NCI-H82 treated with DMSO at 0.1 percent for 48 hours (cell line): Measurements from ENCODE around the gene KRTAP22-1.

Experiments used
- DNase-seq: peaks from one replicate; lab custom pipeline; 2025; ENCODE audit not compliant: unreplicated experiment; lab: John Stamatoyannopoulos, UW

Gene KRTAP22-1

DNA sequence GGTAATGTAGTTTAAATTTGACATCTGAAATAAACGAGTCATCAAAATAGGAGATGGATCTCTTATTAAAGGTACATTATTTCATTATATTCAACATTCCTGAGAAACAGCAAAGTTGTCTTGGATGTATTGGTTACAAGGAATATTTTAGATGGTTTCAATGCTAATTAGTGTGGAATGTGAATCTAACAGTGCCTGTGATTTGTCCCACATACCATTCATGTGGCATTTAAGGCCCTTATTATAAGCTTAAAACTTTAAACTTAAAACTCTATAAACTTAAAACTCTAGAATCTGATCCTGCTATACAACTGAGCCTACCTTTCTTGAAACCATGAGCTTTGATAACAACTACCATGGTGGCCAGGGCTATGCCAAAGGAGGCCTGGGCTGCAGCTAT is at the start of gene KRTAP22-1:
Gene KRTAP22-1, plus strand, starts transcription at position 301 of the 400 bp plus-strand sequence.
- DNase-seq = no peak

- no peak for DNase-seq
These were observed 48.1 kb upstream of the KRTAP22-1 start for GRCh38 chr21:30552782-30553181.

- DNase-seq = no peak
These were observed 45.8 kb upstream of the KRTAP22-1 start for GRCh38 chr21:30555095-30555494.

- DNase-seq = no peak
These were observed 39.5 kb upstream of the KRTAP22-1 start, which contains the start of gene KRTAP19-7 for GRCh38 chr21:30561264-30561895. Gene KRTAP19-7, minus strand, starts transcription at chr21:30561314. Its CDS starts 25 bp downstream, at chr21:30561289.

DNA sequence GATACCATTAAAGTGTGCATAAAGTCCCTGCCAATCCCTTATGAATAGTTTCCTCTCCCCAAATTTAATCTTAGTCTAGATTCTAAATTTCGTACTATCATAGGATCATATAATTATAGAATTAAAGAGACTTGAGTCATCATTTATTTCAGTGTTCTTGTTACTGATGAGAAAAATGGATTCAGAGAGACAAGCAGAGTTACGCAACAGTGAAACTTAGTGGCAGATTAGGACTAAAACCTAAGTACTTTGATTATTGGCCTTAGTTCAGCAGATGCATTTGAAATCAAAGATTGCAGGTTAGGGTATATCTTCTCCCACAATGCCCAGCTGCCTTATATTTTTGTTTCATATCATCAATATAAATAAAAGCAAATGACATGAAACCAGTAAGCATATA is 38.9 kb upstream of the KRTAP22-1 start:
- DNase-seq = no peak

DNA sequence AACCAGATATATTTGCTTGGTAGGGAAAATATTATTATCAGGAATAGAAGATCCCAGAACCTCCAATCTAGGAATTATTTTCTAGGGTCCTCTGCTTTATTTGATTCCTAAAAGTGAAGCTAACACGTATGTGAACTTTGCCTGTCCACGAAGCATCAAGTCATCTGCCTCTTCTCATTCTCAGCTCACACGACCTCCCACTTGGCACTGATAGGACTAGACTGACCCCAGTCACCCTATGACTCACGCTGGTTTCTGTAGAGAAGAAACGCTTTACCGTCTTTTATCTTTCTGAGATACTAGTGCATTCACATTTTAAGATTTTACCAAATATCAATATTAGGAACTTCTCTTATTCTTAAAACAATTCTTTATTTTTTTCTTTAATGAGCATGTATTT is 37.8 kb upstream of the KRTAP22-1 start:
- no peak for DNase-seq

- no peak for DNase-seq
These were observed 37.3 kb upstream of the KRTAP22-1 start for GRCh38 chr21:30563630-30564029.

DNA sequence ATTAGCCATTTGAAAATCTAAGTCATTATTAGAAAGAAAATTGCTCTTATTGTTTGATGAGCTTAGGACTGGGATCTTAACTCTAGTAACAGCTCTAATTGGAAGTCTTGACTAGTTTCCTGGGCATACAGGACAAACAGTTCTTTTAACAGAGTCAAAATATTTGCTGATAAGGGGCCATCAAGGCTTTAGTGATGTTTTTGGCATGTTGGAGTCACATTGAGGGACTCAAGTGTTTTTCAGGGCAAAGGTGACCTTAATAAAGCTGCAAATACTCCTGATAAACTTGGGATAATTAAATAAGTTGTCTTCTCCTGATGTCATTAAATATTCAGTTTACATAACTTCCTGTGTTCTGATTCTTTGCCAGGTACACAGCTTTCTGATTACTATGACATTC is 33.3 kb upstream of the KRTAP22-1 start:
- no peak for DNase-seq

- no peak for DNase-seq
These were observed 23.1 kb upstream of the KRTAP22-1 start for GRCh38 chr21:30577766-30578165.

DNA sequence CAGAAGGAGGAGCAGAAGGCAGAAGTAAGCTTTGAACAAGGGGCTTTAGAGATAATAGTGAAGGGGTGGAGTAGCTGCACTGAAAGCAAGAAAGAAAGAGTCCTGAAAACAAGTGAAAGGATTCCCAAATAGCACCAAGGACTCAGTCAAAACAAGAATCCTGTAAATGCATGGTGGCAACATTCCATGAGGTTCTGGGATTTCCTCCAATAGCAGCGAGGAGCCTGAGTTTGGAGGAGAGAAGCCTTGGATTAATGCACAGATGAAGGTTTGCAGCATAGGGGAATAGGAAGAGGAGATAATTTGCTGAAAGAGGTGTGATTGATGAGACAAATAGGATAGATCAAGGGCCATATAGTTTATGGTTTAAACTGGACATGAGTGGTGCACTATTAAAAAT is 21.5 kb upstream of the KRTAP22-1 start:
- DNase-seq = no peak

DNA sequence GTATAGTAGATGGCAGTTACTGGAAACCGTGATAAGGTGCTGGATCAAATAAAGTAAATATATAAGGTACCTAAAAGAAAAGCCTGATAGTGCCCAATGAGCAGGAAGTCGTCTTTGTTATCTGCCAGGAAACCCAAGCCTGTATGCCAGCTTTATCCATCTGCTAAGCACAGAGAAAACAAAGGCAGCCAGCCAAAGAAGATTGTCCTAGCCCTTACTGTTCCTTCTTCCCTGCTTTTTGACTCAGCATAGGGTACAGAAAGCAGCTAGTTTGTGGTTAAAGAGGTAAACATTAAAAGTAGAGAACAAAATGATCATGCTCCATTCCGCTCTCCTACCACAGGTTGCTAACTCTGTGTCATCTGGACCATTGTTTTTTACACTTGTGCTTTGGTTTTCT is 20.8 kb upstream of the KRTAP22-1 start:
- no peak for DNase-seq

DNA sequence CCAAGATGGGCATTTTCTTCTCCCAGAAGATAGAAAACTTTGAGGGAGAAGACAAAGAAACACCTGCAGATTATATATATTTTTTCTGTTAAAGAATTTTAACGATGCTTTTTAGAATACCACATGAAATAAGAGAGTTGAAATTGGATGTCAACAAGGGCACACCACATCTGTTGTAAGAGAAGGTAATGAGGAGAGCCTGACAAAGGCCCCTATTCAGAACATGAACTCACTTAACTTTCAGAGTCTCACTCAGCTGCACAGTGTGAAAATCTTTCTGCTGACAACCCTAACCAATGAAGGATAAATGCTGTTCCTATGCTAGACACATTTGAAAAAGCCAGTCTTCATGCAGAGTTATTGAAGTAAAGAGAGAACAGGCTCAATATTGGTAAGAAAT is 18.0 kb upstream of the KRTAP22-1 start:
- no peak for DNase-seq

DNA sequence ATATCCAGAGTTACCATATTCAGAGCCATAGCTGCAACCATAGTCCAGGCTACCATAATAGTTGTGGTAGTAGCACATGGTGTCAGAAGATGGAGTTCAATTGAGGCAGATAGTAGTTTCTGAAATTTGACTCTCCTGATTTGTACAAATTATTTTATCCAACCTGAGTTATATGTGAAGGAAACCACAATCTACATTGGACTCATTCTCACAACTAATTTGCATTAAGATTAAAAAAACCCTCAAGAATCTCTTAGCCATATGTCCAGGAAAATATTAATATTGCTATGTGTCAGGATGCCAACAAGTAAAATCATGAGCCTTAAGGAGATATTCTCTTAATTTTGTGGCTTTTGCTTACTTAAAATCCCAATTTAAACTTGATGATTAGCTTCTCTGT is 10.6 kb upstream of the KRTAP22-1 start, which contains the start of gene KRTAP22-2:
Gene KRTAP22-2, minus strand, starts transcription at position 101 of the 400 bp plus-strand sequence.
- no peak for DNase-seq

GRCh38 chr21:30592140-30592539 is 8.7 kb upstream of the KRTAP22-1 start, which contains the start of gene KRTAP6-3:
Gene KRTAP6-3, plus strand, starts transcription at chr21:30592440. Its CDS starts 6 bp downstream, at chr21:30592446.
- no peak for DNase-seq

DNA sequence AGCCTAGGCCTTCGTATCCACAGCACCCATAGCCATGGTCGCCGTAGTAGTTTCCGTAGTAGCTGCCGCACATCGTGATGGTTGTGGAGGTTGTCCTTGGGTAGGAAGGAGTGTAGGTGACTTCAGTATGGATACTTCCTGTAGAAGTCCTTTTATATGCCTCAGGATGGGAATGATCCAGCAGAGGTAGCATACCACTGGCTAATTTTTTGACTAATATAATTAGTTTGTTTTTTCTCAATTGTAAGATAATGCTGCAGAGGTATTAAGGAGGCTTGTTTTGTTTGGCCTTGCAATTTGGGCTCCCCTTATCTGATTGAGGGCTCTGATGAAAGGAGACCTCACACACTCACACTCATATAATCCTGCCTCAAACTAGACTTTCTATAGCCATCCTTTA is 2.1 kb upstream of the KRTAP22-1 start, which contains the start of gene KRTAP6-2:
Gene KRTAP6-2, minus strand, starts transcription at position 101 of the 400 bp plus-strand sequence. Its CDS starts 28 bp downstream, at position 73.
- no peak for DNase-seq

GRCh38 chr21:30605968-30606367 is 5.1 kb downstream of the KRTAP22-1 start:
- no peak for DNase-seq

DNA sequence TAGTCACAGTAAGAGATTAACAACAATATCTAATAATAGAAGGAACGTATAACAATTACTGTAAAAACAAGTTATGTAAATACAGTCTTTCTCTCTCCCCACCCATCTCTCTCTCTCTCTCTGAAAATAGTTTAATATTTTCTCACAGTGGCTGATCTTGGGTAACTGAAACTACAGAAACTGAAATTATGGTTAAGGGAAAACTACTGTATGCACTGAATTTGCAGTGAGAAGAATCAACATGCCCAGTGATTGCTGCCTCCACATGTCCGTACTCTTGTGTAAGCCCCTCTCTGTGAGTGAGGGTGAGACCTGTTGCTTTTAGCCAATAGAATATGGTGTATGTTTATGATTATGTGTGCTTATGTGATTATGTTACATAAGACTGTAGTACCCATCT is 11.2 kb downstream of the KRTAP22-1 start:
- no peak for DNase-seq

GRCh38 chr21:30613836-30614235 is 12.9 kb downstream of the KRTAP22-1 start, which contains the start of gene KRTAP6-1:
Gene KRTAP6-1, minus strand, starts transcription at chr21:30613930. Its CDS starts 26 bp downstream, at chr21:30613904.
- DNase-seq = no peak

DNA sequence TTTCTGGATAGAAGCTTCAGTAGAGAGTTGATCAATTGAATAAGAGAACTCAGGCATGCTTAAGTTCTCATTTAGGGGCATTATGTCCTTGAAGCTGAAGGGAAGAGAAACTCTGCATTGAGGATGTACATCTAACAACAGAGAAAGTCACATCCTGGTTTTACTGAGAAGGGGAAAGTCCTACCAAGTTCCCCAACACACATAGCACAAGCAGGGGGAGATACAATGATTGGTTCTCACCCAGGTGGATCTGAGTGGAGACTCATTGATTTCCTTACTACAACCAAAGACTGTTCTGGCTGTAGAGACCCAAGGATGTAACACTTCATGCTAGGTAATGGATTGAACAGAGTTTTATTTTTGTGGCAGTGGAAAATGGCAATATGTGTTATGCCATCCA is 14.3 kb downstream of the KRTAP22-1 start:
- DNase-seq = no peak

- no peak for DNase-seq
These were observed 15.2 kb downstream of the KRTAP22-1 start, which contains the start of gene KRTAP20-1 for GRCh38 chr21:30616125-30616524. Gene KRTAP20-1, plus strand, starts transcription at chr21:30616425. Its CDS starts 30 bp downstream, at chr21:30616455.

- DNase-seq = no peak
These were observed 19.2 kb downstream of the KRTAP22-1 start for GRCh38 chr21:30620080-30620479.

DNA sequence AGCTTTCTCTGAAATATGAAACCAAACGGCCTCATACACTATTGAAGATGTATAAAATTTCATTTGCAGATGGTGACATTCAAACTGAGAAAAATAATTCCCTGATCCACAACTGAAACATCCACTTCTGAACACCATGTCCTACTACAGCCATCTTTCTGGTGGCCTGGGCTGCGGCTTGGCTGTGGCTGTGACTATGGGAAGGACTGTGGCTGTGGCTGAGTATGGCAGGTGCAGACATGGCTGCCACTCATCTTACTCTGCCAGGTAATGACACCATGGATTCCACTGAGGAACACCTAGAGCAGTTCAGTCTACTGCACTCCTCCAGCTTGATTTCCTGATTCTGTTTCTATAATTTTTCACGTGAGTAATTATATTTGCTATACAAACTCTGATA is 19.6 kb downstream of the KRTAP22-1 start, which contains the start of gene KRTAP20-4:
Gene KRTAP20-4, plus strand, starts transcription at position 106 of the 400 bp plus-strand sequence.
- no peak for DNase-seq
